HCT116 (cell line): ENCODE data around the gene TALDO1. TPM values are rescaled to one million over a fixed set of nuclear protein-coding genes. Genes with fewer than 3 reads are reported as not detected.

Experiments used
- ATAC-seq: fragments of 200-7000 bp; cut with Tn5 transposase; 2 replicates; pipeline ENCODE4 v1.9.1; 2020; ENCODE audit warnings: mild to moderate bottlenecking, moderate library complexity
- BruUV-seq: library from RNA; stranded (reverse); fragments of 400-500 nt; replicated peaks from 2 replicates; lab custom pipeline; 2021; lab: Mats Ljungman, UMichigan
- CTCF ChIA-PET: fragments of 300-600 bp; sonication (Branson Sonifier 250); formaldehyde crosslinking; loops from one replicate; lab custom pipeline; 2021; ENCODE audit warnings: antibody characterized with exemption; lab: Charles Lee
- POLR2A ChIA-PET: fragments of 300-600, 350-600 bp; sonication (Branson Sonifier 250); formaldehyde crosslinking; loops from one replicate; lab custom pipeline; 2021; ENCODE audit warnings: antibody characterized with exemption; lab: Charles Lee
- RAD21 ChIA-PET, 2 experiments: fragments of 300-600 bp; sonication (Branson Sonifier 250); formaldehyde crosslinking; loops; one replicate each; lab custom pipeline; 2023; ENCODE audit warnings: low total read pairs in 2 of 2; ENCODE audit not compliant: uncharacterized antibody in 2 of 2, unreplicated experiment in 2 of 2, low non-redundant PET in 1 of 2; lab: Charles Lee
- DNase-seq: peaks from one replicate; pipeline ENCODE4 v3.0.0-alpha.2; 2010; ENCODE audit warnings: low read depth, low spot score
- H2AFZ ChIP-seq: fragments of 200-600 bp; shearing (Covaris generic), sonication (generic); 2 replicates; pipeline ENCODE4 v1.6.1; 2017; ENCODE audit warnings: low read depth, mixed run types, mixed read lengths, antibody characterized with exemption, low read length; ENCODE audit not compliant: poor library complexity, severe bottlenecking
- H3K27ac ChIP-seq: 2 replicates; pipeline ENCODE4 v1.5.1; 2012; ENCODE audit warnings: low read depth, low read length
- H3K27me3 ChIP-seq: fragments of 200-600 bp; sonication (generic); 2 replicates; pipeline ENCODE4 v1.6.1; 2016; ENCODE audit warnings: mixed run types, low read length, mixed read lengths; ENCODE audit not compliant: insufficient read depth
- H3K36me3 ChIP-seq, 2 experiments: fragments of 200-500 bp in 1 of 2; fragments of 200-600 bp in 1 of 2; sonication (Bioruptor generic) in 1 of 2; sonication (generic) in 1 of 2; 2 replicates each; pipeline versions ENCODE4 v1.5.1 to v1.6.1; 2014 to 2016; ENCODE audit warnings: low read length in 2 of 2, inconsistent platforms in 1 of 2, mixed read lengths in 1 of 2, mixed run types in 1 of 2; ENCODE audit not compliant: insufficient read depth in 2 of 2, control insufficient read depth in 1 of 2
- H3K4me1 ChIP-seq, 2 experiments: fragments of 200-600 bp in 1 of 2; sonication (generic) in 1 of 2; 2 replicates each; pipeline versions ENCODE4 v1.5.1 to v1.6.1; 2012 to 2017; ENCODE audit warnings: low read length in 2 of 2, inconsistent platforms in 1 of 2, mild to moderate bottlenecking in 1 of 2, mixed read lengths in 1 of 2, mixed run types in 1 of 2, moderate library complexity in 1 of 2; ENCODE audit not compliant: insufficient read depth in 2 of 2, control insufficient read depth in 1 of 2
- H3K4me2 ChIP-seq: fragments of 200-600 bp; sonication (generic); 2 replicates; pipeline ENCODE4 v1.6.1; 2017; ENCODE audit warnings: mixed run types, low read length, mixed read lengths
- H3K4me3 ChIP-seq, 2 experiments: fragments of 200-600 bp in 1 of 2; sonication (generic) in 1 of 2; replicated peaks in 1 of 2; 2 replicates each; pipeline ENCODE4 v1.5.1; 2011 to 2016; ENCODE audit warnings: low read length in 2 of 2, control low read depth in 1 of 2, low read depth in 1 of 2, mild to moderate bottlenecking in 1 of 2, mixed read lengths in 1 of 2, mixed run types in 1 of 2
- H3K79me2 ChIP-seq: fragments of 200-600 bp; sonication (generic); 2 replicates; pipeline ENCODE4 v1.6.1; 2017; ENCODE audit warnings: mild to moderate bottlenecking, mixed run types, low read length, moderate library complexity, mixed read lengths; ENCODE audit not compliant: insufficient read depth
- H3K9ac ChIP-seq: fragments of 200-600 bp; sonication (generic); 2 replicates; pipeline ENCODE4 v1.6.1; 2016; ENCODE audit warnings: low read length, mixed read lengths
- H3K9me2 ChIP-seq: fragments of 200-600 bp; sonication (generic), shearing (Covaris generic); 2 replicates; pipeline ENCODE4 v1.6.1; 2017; ENCODE audit warnings: mixed run types, mild to moderate bottlenecking, moderate library complexity; ENCODE audit not compliant: insufficient read depth
- H3K9me3 ChIP-seq, 2 experiments: fragments of 200-500 bp in 1 of 2; fragments of 200-600 bp in 1 of 2; sonication (Bioruptor generic) in 1 of 2; sonication (generic) in 1 of 2; 2 replicates each; pipeline ENCODE4 v1.6.1; 2014 to 2017; ENCODE audit warnings: low read length in 2 of 2, mixed read lengths in 2 of 2, inconsistent platforms in 1 of 2, low read depth in 1 of 2, mild to moderate bottlenecking in 1 of 2, mixed run types in 1 of 2, moderate library complexity in 1 of 2; ENCODE audit not compliant: control insufficient read depth in 1 of 2, insufficient read depth in 1 of 2
- H4K20me1 ChIP-seq: fragments of 200-600 bp; sonication (generic), shearing (Covaris generic); 2 replicates; pipeline ENCODE4 v1.6.1; 2017; ENCODE audit warnings: mixed run types, mild to moderate bottlenecking, moderate library complexity; ENCODE audit not compliant: insufficient read depth
- ATF3 ChIP-seq: IDR thresholded peaks from 2 replicates; pipeline ENCODE4 v1.6.1; 2012
- CEBPB ChIP-seq: IDR thresholded peaks from 2 replicates; pipeline ENCODE4 v1.6.1; 2012; ENCODE audit warnings: low read depth
- EGR1 ChIP-seq: IDR thresholded peaks from 2 replicates; pipeline ENCODE4 v1.6.1; 2012; ENCODE audit warnings: low read depth
- ELF1 ChIP-seq: IDR thresholded peaks from 2 replicates; pipeline ENCODE4 v1.6.1; 2012; ENCODE audit warnings: low read depth, borderline replicate concordance
- EZH2 ChIP-seq: fragments of 200-600 bp; sonication (generic); IDR thresholded peaks from 2 replicates; pipeline ENCODE4 v1.6.1; 2017; ENCODE audit warnings: antibody characterized with exemption, mixed run types
- EZH2phosphoT487 ChIP-seq: fragments of 200-600 bp; IDR thresholded peaks from 2 replicates; pipeline ENCODE4 v1.6.1; 2018; ENCODE audit warnings: antibody characterized with exemption, borderline replicate concordance
- JUND ChIP-seq: IDR thresholded peaks from 2 replicates; pipeline ENCODE4 v1.6.1; 2012
- MAX ChIP-seq: IDR thresholded peaks from 2 replicates; pipeline ENCODE4 v1.6.1; 2012
- POLR2A ChIP-seq: IDR thresholded peaks from 2 replicates; pipeline ENCODE4 v1.7.0; 2011; ENCODE audit warnings: borderline replicate concordance; ENCODE audit not compliant: insufficient read depth, insufficient read length; ENCODE audit errors: extremely low read depth
- POLR2AphosphoS5 ChIP-seq: IDR thresholded peaks from 2 replicates; pipeline ENCODE4 v1.6.1; 2011; ENCODE audit warnings: mild to moderate bottlenecking, low read depth, low read length, moderate library complexity
- REST ChIP-seq: IDR thresholded peaks from 2 replicates; pipeline ENCODE4 v1.6.1; 2012; ENCODE audit warnings: low read depth
- SIN3A ChIP-seq: IDR thresholded peaks from 2 replicates; pipeline ENCODE4 v1.6.1; 2012; ENCODE audit warnings: low read depth
- SP1 ChIP-seq: IDR thresholded peaks from 2 replicates; pipeline ENCODE4 v1.6.1; 2012; ENCODE audit warnings: low read depth
- TCF7L2 ChIP-seq: IDR thresholded peaks from 2 replicates; pipeline ENCODE4 v1.7.0; 2011; ENCODE audit warnings: borderline replicate concordance, inconsistent platforms; ENCODE audit not compliant: insufficient read depth, insufficient read length; ENCODE audit errors: extremely low read depth
- YY1 ChIP-seq: IDR thresholded peaks from 2 replicates; pipeline ENCODE4 v1.6.1; 2011; ENCODE audit warnings: low read length, low read depth, moderate library complexity, mild to moderate bottlenecking; ENCODE audit not compliant: insufficient replicate concordance; ENCODE audit errors: extremely low read depth
- ZBTB33 ChIP-seq: IDR thresholded peaks from 2 replicates; pipeline ENCODE4 v1.6.1; 2011; ENCODE audit warnings: mild to moderate bottlenecking, low read length, moderate library complexity; ENCODE audit not compliant: insufficient replicate concordance; ENCODE audit errors: extremely low read depth
- ZFX ChIP-seq: fragments of 450-650 bp; IDR thresholded peaks from 2 replicates; pipeline ENCODE4 v1.6.1; 2017
- ZNF274 ChIP-seq: fragments of 200-500 bp; sonication (Bioruptor generic); IDR thresholded peaks from 2 replicates; pipeline ENCODE4 v1.6.1; 2014; ENCODE audit warnings: mild to moderate bottlenecking, low read depth, low read length, inconsistent platforms
- intact Hi-C: fragments of 100-400 bp; cut with micrococcal nuclease; formaldehyde crosslinking; loops from 2 replicates; pipeline ENCODE4 v1.10.0; 2022
- total RNA-seq: library from RNA; stranded (reverse); gene quantifications from one replicate; pipeline ENCODE4 v1.2.1, GENCODE V29; 2021; ENCODE audit not compliant: unreplicated experiment

The TALDO1 gene
- total RNA-seq, 1 experiment from 2014 or later, result 242 TPM

GRCh38 chr11:747158-748006 is at the start of gene TALDO1 (continued):
- TF ChIP-seq REST (no peak), POLR2A (peak; percentile 61), YY1 (no peak)

- no peaks in the 10 kb centered on the region for H4K20me1 ChIP-seq
- no peak overlapping the region for H3K4me3 ChIP-seq
- no peaks in the 10 kb centered on the region for H3K9me2 ChIP-seq
- no peak overlapping the region for H3K27ac ChIP-seq
- no peaks in the 10 kb centered on the region; a peak in 1 of 4 replicates for H3K36me3 ChIP-seq
- intact Hi-C loops, result no loop called here
- no peak overlapping the region for H3K4me2 ChIP-seq
- BruUV-seq, result no TSS peak
- ChIA-PET POLR2A (no interaction called here), RAD21 (interaction anchor here (0.6 to 1.3 kb wide), 2 partner anchors 8 to 31 kb away, joined by 3 read pairs; partner anchors contain the start of gene EPS8L2 (in 1 of the 2)), CTCF (no interaction called here)
- H3K9me3 ChIP-seq, result no peaks in the 10 kb centered on the region
- DNase-seq (no peak), ATAC-seq (no peak)
- H2AFZ ChIP-seq, result no peak overlapping the region
- H3K9ac ChIP-seq, result no peak overlapping the region
- peaks cover 37% of the 10 kb centered on the region for H3K79me2 ChIP-seq
- H3K4me1 ChIP-seq, result peaks cover 13 to 39% of the 10 kb centered on the region in 2 experiments
- H3K27me3 ChIP-seq, result no peaks in the 10 kb centered on the region
- TF ChIP-seq ZFX (no peak), MAX (no peak), EGR1 (no peak), POLR2AphosphoS5 (no peak), ZNF274 (no peak), YY1 (no peak), ZBTB33 (no peak), CEBPB (no peak), SIN3A (no peak), SP1 (no peak), JUND (no peak), EZH2phosphoT487 (no peak), EZH2 (no peak), ELF1 (no peak), TCF7L2 (no peak), ATF3 (no peak)
These were observed 49.4 kb upstream of the TALDO1 start for GRCh38 chr11:697811-698311.
